ENCODE measurements around the gene TGFBI.

TGFBI gene

DNA sequence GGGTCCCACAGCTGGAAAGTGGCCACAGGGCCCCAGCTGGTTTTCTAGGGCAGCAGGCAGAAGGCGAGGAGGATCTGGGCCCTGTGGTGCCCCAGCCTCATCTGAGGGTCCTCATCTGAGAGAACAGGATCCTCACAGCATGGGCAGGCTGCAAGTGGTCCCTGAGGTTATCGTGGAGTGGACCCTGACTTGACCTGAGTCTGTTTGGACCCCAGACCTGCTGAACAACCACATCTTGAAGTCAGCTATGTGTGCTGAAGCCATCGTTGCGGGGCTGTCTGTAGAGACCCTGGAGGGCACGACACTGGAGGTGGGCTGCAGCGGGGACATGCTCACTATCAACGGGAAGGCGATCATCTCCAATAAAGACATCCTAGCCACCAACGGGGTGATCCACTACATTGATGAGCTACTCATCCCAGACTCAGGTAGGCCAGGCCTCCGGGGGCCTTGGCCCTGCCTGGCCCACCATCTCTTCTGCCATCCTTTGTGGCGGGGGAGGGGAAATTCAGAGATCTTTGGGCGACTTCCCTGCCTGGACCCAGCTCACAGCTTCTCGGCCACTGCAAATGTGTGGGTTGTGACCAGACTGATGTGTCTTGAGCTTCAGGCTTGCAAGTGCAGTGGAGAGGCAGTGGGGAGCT lies 24.0 kb downstream of the TGFBI start:
- DNase-seq: no peak

DNA sequence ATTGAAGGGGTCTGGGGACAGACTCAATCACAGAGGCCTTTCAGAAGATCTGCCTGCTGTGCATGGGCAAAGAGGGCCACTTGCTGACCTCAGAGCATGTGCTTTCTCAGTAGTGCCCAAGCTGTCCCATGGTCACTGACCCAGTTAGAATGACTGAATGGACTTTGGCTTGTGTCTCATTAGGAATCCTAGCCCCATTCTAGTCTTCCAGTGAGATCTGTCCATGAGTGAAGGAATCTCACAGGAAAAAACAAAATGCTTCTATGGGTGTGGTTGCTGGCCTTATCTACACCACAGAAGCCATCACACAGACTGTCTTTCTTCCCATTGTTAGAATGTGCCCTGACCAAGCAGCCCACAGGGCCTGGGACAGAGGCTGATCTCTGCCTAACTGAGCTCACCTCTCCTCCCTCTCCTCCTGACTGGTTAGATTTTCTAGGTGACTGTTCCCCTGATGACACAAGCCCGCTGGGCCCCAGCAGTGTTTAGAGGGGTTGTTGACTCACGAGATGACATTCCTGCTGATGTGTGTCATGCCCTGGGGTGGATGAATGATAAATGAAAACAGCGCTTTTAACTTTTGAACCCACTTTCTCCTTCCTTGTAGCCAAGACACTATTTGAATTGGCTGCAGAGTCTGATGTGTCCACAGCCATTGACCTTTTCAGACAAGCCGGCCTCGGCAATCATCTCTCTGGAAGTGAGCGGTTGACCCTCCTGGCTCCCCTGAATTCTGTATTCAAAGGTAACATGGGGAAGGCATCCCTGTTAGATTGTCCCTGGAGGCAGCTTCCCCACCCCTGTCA lies 24.8 kb downstream of the TGFBI start:
- no peak for DNase-seq

DNA sequence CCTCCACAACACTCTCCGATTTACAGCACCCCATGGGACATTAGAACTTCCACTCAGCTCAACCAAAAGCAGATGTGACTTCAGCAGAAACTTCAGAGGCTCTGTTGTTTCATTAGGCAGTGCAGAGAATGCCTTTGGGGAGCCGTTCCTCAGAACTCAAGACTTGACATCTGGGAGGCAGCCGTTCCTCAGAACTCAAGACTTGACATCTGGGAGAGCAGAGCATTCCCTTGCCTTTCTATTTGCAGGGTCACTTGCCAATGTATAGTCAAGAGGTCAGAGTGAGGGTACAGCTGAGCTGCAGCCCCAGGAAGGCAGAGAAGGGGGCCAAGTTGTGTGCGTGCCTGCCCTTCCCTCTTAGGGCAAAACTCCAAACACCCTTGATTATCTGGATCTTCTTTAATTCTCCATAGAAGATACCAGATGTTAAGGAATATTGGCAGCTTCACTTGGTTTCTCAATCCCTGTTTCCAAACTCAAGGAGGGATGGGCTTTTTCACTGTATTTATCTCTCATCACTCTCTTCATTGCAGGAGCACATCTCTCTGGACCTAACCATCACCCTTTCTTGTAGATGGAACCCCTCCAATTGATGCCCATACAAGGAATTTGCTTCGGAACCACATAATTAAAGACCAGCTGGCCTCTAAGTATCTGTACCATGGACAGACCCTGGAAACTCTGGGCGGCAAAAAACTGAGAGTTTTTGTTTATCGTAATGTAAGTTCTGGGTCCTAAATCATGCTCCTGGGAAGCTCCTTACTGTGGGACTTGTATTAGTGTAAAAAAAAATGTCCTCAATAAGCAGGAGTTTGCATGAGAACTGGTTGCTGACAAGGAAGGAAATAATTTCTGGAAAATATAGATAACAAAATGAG lies 25.6 kb downstream of the TGFBI start:
- no peak for DNase-seq

DNA sequence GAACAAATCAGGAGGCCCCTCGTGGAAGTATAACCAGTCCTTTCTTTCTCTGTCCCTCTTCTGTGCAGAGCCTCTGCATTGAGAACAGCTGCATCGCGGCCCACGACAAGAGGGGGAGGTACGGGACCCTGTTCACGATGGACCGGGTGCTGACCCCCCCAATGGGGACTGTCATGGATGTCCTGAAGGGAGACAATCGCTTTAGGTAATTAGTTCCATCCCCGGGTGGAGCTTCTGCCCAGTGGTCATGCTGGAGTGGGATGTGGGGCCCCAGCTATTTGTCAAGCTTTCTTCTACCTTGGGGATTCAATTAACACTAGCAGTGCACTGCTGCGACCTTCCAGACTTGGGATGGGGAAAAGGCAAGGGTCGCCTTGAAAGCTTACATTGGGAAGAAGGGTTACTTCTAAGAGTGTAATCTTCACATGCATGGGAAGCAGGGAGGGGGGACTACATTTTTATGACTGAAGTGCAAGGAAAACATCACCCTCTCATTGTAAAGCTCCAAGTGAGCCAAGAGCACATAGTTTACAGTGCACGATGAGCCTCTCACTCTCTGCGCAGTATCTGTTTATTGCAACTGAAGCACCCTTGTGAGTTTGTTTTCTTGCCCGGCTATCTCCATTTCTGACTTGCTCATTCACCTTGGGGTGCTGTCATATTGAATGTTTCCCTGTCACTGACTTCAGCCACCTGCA lies 27.0 kb downstream of the TGFBI start:
- no peak for DNase-seq

DNA sequence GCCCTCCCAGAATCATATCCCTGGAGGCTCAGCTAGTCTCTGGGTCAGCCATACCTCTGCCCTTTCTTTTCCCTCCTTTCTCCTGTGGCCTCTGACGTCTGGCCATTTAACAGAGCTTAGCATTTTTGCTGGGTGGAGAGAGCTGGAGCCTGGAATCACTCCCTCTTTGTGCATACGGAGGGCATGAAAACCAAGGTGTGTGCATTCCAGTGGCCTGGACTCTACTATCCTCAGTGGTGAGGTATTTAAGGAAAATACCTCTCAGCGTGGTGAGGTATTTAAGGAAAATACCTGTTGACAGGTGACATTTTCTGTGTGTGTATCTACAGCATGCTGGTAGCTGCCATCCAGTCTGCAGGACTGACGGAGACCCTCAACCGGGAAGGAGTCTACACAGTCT lies 27.5 kb downstream of the TGFBI start:
- no peak for DNase-seq

DNA sequence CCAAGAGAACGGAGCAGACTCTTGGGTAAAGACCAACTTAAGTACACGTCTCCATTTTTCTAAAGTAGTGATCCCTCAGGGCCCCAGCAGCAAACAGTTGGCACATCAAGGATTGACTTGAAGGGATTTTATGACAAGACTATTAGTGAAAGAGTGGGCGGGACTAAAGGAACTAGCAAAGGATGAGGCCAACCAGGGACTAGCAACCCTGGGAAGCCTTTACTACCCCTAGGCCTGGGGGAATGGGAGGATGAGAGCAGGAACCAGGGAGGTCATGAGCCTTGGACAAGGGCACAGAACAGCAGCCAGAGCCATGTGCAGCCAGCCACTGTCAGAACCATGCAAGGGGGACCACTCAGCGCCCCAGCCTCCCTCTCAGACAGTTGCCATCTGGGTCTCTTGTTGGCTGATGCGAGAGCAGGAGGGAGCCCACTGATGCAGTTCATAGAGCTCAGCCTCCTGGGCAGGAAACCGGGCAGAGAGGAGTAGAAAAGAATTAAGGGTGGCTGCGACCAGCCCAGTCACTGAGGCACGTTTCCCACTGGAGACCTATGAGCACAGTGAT lies 28.1 kb downstream of the TGFBI start:
- DNase-seq: no peak

DNA sequence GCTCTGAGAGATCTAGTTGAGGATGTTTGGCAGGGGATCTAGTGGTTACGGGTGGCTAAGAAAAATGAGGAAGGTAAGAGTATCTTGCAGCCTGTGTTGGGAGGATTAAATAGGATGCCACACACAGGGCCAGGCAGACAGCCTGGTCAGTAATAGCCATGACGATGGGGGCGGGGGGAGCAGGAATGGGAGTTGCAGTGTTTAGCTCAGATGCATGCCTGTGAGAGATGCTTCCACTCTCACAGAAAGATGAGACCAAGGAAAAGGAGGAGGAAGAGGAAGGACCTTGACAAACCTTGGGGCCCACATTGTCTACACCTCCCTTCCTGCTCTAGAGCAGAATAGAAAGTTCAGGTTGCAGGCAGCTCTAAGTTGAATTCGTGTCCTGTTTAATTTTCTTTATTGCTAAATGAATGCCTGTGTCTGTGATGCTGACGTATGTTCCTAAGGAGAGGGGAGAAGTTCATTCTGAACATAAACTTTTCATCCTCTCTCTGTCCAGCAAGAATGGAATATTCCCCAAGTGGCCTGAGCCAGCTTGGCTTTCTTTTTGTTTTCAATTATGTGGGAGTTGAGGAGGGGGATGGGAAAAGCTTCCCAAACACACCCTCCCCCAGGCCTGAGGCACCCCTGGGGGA lies 28.7 kb downstream of the TGFBI start:
- no peak for DNase-seq

DNA sequence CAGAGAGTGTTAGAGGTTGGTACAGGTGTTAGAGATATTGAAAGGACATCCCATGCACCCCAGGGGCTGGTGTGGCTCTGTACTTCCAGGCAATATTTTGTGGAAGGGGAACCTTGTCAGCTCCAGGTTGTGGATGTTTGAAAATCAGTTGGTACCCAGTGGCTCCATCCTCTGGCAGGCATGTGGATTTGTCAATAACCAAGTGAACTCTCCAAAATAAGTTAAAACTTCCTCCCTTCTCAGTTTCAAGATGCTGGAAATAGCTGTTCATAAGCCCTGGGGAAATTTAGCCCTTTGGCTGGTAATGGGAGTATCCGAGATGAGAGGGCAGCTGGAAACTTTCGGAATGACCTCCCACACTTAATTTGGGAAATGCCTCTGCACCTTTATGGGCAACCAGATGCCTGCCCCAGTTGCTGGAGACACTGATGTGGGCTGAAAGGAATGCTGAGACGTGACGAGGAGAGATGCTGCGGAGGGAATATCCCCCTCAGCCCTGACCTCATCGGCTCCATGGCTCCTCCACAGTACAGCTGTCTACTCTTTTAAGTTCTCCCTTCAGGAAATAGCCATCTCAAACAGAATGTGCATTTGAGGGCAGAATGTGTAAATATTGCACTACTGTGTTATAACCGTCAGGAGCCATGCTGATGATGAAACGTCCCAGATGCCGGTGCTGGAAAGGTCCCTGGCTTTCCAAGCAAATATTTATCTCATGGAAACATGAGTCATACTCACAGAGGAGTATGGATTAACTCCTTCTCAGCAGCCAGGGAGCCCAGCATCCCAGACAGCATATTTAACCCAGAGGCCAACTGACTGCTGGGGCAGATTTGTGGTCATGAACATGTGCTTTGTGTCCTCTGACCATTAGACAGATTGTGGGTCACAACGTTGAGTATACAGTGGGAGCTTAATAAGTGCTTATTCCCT lies 29.5 kb downstream of the TGFBI start:
- no peak for DNase-seq

DNA sequence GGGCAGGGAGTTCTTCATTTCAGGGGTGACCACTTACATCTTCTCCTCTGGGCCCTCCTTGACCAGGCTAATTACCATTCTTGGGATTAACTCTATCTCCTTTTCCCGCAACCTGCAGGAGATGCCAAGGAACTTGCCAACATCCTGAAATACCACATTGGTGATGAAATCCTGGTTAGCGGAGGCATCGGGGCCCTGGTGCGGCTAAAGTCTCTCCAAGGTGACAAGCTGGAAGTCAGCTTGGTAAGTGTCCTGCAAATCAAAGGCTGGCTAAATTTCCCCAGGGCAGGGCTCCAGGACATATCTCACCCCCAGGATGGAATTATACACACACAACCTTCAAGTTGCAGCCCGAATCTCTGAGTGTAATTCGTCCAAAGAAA lies 30.2 kb downstream of the TGFBI start:
- DNase-seq: no peak

DNA sequence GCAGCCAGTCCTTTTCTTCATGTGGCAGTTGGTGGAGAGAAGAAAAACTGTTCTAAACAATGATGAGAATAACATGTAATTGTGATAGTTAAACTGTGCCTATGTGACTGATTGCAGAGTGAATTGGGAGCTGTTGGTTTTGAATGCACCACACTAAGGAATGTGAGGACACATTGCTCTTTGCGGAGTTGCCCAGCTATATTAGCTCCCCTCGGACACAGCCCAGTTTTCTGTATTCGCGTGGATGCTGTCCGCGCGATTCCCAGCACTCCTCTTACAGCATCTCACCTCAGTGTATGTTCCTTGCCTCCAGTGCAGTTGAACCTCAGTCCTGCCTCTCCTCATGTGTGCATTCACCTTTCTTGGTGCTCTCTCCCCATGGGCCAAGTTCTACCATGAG lies 32.2 kb downstream of the TGFBI start:
- no peak for DNase-seq

DNA sequence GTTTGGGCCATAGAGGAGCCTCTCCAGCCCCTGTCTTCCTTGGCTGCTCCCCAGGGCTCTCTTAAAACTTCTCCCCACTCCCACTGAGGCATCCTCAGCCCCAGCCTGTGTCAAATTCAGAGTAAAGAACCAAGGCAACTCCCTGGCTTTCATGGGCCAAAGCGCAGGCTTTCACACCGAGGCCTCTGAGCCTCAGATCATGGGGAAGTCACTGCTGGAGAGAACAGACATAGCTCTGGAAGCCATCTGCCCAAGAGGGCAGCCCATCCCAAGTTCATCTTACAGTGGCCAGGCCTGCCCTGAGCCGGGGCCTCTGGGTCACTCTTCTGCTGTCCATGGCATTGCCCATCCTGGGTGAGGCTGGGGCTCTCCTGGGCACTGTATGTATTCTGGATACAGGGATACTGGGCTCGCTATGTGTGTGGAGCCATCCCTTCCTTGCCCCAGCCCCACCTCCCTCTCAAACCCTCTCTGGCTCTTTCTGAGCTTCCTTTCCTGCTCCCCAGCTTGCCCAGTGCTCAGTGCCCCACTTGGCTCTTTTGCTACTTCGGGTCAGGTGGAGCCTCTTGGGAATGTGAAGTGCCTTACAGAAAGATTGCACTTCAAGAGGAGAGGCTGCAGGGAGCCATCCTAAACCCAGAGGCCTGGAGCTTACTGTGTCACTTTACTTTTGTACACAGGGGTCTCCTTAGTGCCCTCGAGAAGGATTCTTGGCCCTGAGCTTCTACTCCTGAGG lies 33.0 kb downstream of the TGFBI start:
- no peak for DNase-seq

DNA sequence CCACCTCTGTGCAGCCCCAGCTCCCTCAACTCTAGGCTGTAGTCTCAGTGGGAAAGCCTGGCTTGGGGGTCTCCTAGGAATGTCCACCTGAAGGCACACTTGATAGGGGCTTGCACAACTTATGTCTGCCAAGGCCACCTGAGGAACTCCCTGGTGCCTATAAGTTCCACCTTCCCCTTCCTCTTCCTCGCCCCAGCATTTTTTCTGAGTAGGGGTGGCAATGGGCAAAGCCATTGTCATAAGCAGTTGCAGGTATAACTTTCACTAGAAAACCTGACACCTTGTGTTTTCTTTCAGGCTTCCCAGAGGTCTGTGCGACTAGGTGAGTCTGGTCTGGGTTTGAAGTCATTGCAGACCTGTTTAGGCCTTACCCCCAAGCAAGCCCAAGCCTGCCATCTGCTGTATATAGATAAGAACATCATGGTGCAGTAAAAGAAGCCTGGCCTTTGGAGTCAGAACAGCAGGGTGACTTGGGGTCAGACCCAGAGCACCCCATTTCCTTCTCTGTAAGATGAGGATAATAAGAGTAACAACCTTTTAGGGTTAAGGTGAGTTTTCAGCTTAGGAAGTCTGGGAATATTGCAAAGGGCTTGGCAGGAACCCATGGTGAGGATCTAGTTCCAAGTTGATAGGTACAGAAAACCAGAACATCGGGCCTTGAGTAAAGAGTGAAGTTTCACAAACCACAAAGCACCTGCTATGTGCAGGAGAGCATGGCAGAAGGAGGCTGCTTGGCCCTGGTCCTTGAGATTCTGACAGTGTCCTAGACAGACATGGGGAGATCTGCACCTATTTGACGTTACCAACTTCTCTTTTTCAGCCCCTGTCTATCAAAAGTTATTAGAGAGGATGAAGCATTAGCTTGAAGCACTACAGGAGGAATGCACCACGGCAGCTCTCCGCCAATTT lies 33.8 kb downstream of the TGFBI start:
- DNase-seq: peak; percentile 58

DNA sequence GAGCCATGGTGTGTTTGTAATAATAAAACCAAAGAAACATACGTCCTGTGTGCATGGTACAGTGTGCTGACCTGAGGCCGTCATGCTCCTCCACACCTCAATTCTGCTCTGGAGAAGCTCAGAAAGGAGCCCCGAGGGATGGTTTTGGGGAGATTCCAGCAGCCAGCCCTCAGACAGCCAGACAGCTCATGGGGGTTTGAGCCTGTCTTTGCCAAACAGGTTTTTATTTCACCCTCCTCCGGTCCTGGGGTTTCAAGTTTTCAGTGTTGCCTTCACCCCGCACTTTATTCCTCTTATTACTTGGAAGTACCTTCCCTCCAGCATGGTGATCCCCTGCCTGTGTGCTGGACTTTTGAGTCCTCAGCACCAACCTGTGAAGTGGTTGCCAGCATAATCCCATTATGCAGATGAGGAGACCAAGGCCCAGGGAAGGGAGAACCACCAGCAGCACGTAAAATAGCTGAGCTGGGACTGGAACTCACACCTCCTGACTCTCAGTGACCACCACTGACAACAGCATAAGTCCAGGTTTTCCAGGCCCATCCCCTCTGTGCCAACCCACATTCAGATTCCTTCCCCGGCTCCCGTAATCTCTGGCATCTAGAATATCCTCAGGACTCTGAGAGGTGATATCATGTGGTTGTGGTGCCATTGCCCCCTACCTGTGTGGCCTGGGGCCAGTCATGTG lies 35.1 kb downstream of the TGFBI start:
- no peak for DNase-seq

DNA sequence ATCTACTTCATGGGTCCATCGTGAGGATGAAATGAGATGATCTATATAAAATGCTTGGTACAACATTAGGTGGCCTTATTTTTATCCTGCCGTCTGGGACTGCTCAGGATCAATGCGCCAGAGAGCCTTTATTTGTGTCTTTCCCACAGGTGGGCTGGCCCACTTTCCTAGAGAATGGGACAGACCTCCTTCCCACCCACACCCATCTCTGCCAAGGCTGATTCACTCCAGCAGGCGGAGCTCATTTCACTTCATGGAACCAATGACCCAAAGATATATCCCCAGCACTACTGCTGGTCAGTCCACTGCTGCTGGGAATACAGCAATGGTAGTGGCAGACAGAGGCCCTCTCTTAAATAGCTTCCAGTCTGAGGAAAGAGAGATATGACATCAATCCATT lies 35.7 kb downstream of the TGFBI start:
- no peak for DNase-seq

DNA sequence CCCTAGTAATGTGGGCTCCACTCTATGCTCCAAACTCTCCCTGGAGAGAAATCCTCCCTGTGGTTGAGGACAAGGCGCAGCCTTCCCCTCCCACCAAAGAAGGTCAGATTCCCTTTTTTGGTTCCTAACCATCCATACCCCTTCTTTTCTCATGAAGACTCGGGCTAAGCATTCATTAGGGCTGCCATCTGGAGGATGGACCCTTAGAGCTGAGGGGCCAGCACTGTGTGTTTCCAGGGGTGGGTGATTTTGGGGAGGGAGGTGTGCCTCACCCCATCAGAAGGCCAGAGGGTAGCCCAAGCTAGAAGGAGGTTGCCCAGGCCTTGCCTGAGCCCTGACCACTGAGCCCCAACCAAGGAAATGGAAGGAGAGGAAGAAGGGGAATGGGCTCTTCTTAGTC lies 36.8 kb downstream of the TGFBI start:
- DNase-seq: no peak

DNA sequence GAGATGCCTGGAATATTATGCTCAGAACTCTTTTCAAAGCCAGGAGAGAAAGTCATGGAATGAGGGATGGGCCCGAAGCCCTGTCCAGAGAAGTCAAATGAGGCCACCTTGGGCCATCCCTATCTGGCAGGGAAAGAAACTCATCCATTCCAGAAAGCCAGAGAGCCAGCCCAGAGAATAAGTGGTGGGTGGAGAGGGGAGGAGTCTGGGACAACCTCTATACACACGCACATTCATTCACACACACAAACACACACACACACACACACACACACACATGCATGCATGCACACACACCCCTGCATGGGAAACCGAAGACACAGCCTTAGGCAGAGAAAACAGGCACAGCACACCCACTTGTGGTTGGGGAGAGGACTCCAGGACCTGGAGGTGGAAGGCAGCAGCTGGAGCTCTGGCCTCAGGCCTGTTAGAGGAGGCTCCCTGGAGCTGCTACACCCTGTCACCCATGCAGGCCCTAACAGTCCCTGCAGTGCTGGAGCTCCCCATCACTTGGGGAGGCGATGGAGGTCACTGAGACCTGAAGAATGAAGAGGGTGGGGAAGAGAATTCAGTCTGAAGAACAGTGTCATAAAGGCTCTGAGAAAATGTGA lies 38.0 kb downstream of the TGFBI start:
- DNase-seq: no peak

DNA sequence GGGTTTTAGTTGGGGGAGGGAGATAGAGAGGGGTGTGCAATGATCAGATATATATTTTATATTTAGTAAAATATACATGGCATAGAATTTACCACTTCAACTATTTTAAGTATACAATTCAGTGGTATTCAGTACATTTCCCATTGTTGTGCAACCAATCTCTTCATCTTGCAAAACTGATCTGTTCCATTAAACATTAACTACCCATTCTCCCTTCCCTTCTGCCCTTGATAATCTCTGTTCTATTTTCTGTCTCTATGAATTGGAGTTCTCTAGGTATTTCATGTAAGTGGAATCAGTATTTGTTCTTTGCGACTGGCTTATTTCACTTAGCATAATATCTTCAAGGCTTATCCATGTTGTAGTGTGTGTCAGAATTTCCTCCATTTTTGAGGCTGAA lies 38.6 kb downstream of the TGFBI start:
- no peak for DNase-seq

Measured in NCI-H1436 (cell line).